ENCODE data around the gene OR2A25. TPM values are rescaled to one million over a fixed set of nuclear protein-coding genes. Genes with fewer than 3 reads are reported as not detected.

OR2A25 gene
- total RNA-seq, 6 donors from 2014 or later, result not detected

DNA sequence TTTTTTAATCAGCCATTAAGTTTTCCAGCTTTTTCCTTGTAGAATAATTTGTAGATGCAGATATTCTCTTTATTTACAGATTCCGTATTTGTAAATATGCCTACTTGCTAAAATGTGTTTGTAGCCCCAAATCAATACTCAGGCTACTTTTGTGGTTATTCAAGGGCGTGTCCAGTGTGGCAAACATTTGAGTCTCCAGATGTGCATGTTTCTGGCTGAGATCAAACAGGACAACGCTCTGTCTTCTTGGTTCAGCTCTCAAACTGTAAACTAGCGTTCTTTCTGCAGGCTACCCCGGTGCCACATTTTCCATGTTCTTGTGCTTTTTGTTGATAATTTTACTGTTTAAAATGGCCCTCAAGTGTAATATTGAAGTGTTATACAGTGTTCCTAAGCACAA lies 37.1 kb upstream of the OR2A25 start:
- no peaks in the 10 kb centered on the region for H3K4me1 ChIP-seq
- ATAC-seq (ENCODE audit: low FRiP score in 2 of 2), result no peak
- 71 to 73% methylated on average over 5 of the region's 5 CpGs for WGBS, 2 donors

GRCh38 chr7:144032985-144033709 lies 36.5 kb upstream of the OR2A25 start:
- Histone ChIP-seq H3K9me3 (no peaks in the 10 kb centered on the region), H3K27ac (no peak overlapping the region), H3K36me3 (no peaks in the 10 kb centered on the region), H3K4me1 (no peaks in the 10 kb centered on the region), H3K4me3 (no peak overlapping the region), H3K27me3 (no peaks in the 10 kb centered on the region)
- WGBS, 2 donors, result 55 to 59% methylated on average over 1 of the region's 1 CpG
- DNase-seq (no peak), ATAC-seq (ENCODE audit: low FRiP score in 2 of 2) (no peak)
- TF ChIP-seq POLR2AphosphoS5 (IDR thresholded peaks at IDR 0.05) (no peak), EP300 (IDR thresholded peaks at IDR 0.05) (no peak), POLR2A (IDR thresholded peaks at IDR 0.05) (no peak), CTCF (IDR thresholded peaks at IDR 0.05) (no peak)

More for the DNA sequence above, 37.1 kb upstream of the OR2A25 start:
- Histone ChIP-seq H3K4me3 (no peak overlapping the region), H3K36me3 (no peaks in the 10 kb centered on the region), H3K9me3 (no peaks in the 10 kb centered on the region), H3K27ac (no peak overlapping the region), H3K27me3 (no peaks in the 10 kb centered on the region)
- DNase-seq, result no peak
- TF ChIP-seq EP300 (IDR thresholded peaks at IDR 0.05) (no peak), POLR2A (IDR thresholded peaks at IDR 0.05) (no peak), CTCF (IDR thresholded peaks at IDR 0.05) (no peak), POLR2AphosphoS5 (IDR thresholded peaks at IDR 0.05) (no peak)

DNA sequence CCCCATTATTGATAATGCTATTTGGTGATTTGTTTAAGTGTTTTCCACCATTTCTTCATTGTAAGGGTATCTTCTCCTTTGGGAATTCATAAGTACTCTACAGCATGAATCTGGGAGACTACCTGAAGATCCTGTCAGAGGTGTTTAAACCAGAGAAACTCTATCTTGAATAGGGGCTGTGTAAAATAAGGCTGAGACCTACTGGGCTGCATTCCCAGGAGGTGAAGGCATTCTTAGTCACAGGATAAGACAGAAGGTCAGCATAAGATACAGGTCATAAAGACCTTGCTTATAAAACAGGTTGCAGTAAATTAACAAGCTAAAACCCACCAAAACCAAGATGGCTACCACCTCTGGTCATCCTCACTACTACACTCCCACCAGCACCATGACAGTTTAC lies 34.2 kb upstream of the OR2A25 start:
- TF ChIP-seq POLR2A (IDR thresholded peaks at IDR 0.05), result no peak
- no peak for TF ChIP-seq POLR2AphosphoS5 (IDR thresholded peaks at IDR 0.05)
- no peak for TF ChIP-seq EP300 (IDR thresholded peaks at IDR 0.05)
- Histone ChIP-seq H3K4me1 (no peaks in the 10 kb centered on the region), H3K9me3 (no peaks in the 10 kb centered on the region), H3K4me3 (no peak overlapping the region), H3K27me3 (no peaks in the 10 kb centered on the region), H3K27ac (no peak overlapping the region), H3K36me3 (no peaks in the 10 kb centered on the region)
- ATAC-seq (ENCODE audit: low FRiP score in 2 of 2) (no peak), DNase-seq (no peak)

DNA sequence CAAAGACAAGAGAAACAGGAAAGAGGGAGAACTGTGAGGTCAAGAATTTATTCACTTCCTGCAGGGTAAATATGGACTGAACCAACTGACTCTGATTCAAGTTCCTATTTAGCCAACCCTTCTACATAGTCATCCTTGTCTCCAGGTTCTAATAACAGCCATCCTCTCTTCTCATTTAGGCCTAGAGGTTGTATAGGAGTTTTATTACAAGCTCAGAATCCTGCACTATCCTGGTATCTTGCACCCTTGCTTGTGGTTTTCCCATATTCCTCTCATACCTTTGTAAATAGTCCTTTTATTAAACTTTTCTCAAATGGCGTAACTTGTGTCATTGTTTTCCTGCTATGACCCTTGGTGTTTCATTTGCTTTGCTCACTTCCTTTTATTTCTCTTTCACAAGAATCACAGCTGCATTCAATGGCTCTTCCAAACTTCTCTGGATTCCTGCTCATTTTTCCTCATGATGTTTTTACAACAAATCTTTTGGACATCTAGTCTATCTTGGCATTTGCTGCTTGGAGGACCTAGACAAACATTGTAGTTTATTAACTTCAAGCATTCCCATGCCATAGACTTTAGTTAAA lies 33.2 kb upstream of the OR2A25 start:
- H3K36me3 ChIP-seq, result no peaks in the 10 kb centered on the region
- no peaks in the 10 kb centered on the region for H3K4me1 ChIP-seq
- no peak overlapping the region for H3K4me3 ChIP-seq
- WGBS, 2 donors, result 38 to 85% methylated on average over 1 of the region's 1 CpG
- no peaks in the 10 kb centered on the region for H3K27me3 ChIP-seq
- no peaks in the 10 kb centered on the region for H3K9me3 ChIP-seq
- ATAC-seq (ENCODE audit: low FRiP score in 2 of 2) (no peak), DNase-seq (no peak)
- H3K27ac ChIP-seq, result no peak overlapping the region
- TF ChIP-seq CTCF (IDR thresholded peaks at IDR 0.05) (no peak), POLR2A (IDR thresholded peaks at IDR 0.05) (no peak), EP300 (IDR thresholded peaks at IDR 0.05) (no peak), POLR2AphosphoS5 (IDR thresholded peaks at IDR 0.05) (no peak)

DNA sequence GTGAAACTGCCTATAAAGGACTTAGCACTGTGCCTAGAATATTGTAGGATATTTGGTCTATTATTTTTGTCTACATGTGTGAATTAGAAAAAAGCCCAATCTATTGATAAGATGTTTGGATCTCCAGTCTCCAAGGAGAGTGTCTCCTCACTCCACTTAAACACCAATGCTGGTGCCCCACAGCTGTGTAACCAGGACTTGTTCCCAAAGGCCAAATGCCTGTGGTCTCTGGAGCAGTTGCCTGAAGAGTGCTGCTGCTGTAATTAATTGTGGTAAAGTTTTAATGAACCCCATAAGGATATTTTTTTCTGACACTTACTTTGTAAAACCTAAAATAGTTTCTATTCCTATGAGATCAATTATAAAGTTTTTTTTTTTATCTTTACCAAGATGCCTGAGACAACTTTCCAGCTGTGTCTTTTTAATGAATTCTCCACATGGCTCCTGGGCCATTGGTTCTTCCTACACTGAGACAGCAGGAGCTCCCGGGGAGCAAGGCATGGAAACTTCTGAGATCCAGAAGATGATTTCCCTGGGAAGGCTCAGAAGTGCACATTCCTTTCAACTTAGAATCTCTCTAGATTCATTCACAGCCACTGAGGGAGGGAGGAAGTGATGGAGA lies 32.1 kb upstream of the OR2A25 start:
- H3K36me3 ChIP-seq, result no peaks in the 10 kb centered on the region
- H3K27ac ChIP-seq, result no peak overlapping the region
- TF ChIP-seq POLR2AphosphoS5 (IDR thresholded peaks at IDR 0.05) (no peak), POLR2A (IDR thresholded peaks at IDR 0.05) (no peak), CTCF (IDR thresholded peaks at IDR 0.05) (no peak), EP300 (IDR thresholded peaks at IDR 0.05) (no peak)
- no peak for ATAC-seq (ENCODE audit: low FRiP score in 2 of 2)
- no peaks in the 10 kb centered on the region for H3K9me3 ChIP-seq
- DNase-seq, result no peak
- H3K27me3 ChIP-seq, result no peaks in the 10 kb centered on the region
- no peaks in the 10 kb centered on the region for H3K4me1 ChIP-seq
- no peak overlapping the region for H3K4me3 ChIP-seq
- 62 to 85% methylated on average over 1 of the region's 1 CpG for WGBS, 2 donors
